Chondrocyte (in vitro differentiated cells): ENCODE results near the gene SHH. TPM values are rescaled to one million over a fixed set of nuclear protein-coding genes. Genes with fewer than 3 reads are reported as not detected.

Experiments
- DNase-seq: peaks from one replicate; pipeline ENCODE4 v3.0.0; 2021; ENCODE audit warnings: mixed read lengths, low spot score
- H3K27ac Mint-ChIP-seq: one replicate; pipeline ENCODE4 v1.8.0; 2021; ENCODE audit warnings: mild to moderate bottlenecking, moderate library complexity, mixed read lengths; ENCODE audit not compliant: unreplicated experiment
- H3K27me3 Mint-ChIP-seq: 2 replicates; pipeline ENCODE4 v1.8.0; 2021; ENCODE audit warnings: low read depth, mixed read lengths
- H3K36me3 Mint-ChIP-seq: 2 replicates; pipeline ENCODE4 v1.8.0; 2021; ENCODE audit warnings: low read depth, mixed read lengths
- H3K4me1 Mint-ChIP-seq: 2 replicates; pipeline ENCODE4 v1.8.0; 2021; ENCODE audit warnings: low read depth, mild to moderate bottlenecking, mixed read lengths
- H3K4me3 Mint-ChIP-seq: one replicate; pipeline ENCODE4 v1.8.0; 2021; ENCODE audit warnings: mild to moderate bottlenecking, moderate library complexity, mixed read lengths; ENCODE audit not compliant: unreplicated experiment
- H3K9me3 Mint-ChIP-seq: 2 replicates; pipeline ENCODE4 v1.8.0; 2021; ENCODE audit warnings: low read depth, mixed read lengths
- CTCF ChIP-seq: fragments of 200-600 bp; sonication (generic); IDR thresholded peaks from 2 replicates; pipeline ENCODE4 v1.5.0; 2021; ENCODE audit warnings: antibody characterized with exemption, mild to moderate bottlenecking, moderate library complexity
- total RNA-seq: library from RNA; stranded (reverse); gene quantifications from 3 replicates; pipeline ENCODE4 v1.2.1, GENCODE V29; 2021

SHH gene
- total RNA-seq, 1 donor from 2014 or later, result not detected

- Mint-ChIP-seq H3K27ac (no peak overlapping the region), H3K36me3 (peaks cover 29% of the 10 kb centered on the region), H3K4me3 (no peak overlapping the region), H3K9me3 (no peaks in the 10 kb centered on the region), H3K4me1 (no peaks in the 10 kb centered on the region), H3K27me3 (no peaks in the 10 kb centered on the region)
- no peak for TF ChIP-seq CTCF
- no peak for DNase-seq
Measured at GRCh38 chr7:155776606-155777005, 35.7 kb downstream of the SHH start.

GRCh38 chr7:155775691-155776090 is 36.6 kb downstream of the SHH start:
- Mint-ChIP-seq H3K4me3 (no peak overlapping the region), H3K9me3 (no peaks in the 10 kb centered on the region), H3K4me1 (no peaks in the 10 kb centered on the region), H3K27ac (no peak overlapping the region), H3K36me3 (peaks cover 27% of the 10 kb centered on the region), H3K27me3 (no peaks in the 10 kb centered on the region)
- no peak for TF ChIP-seq CTCF
- DNase-seq, result no peak

GRCh38 chr7:155774947-155775346 is 37.3 kb downstream of the SHH start:
- no peaks in the 10 kb centered on the region for H3K9me3 Mint-ChIP-seq
- peaks cover 2% of the 10 kb centered on the region for H3K4me1 Mint-ChIP-seq
- H3K27ac Mint-ChIP-seq, result no peak overlapping the region
- no peak for DNase-seq
- peaks cover 26% of the 10 kb centered on the region for H3K36me3 Mint-ChIP-seq
- no peaks in the 10 kb centered on the region for H3K27me3 Mint-ChIP-seq
- TF ChIP-seq CTCF, result no peak
- H3K4me3 Mint-ChIP-seq, result no peak overlapping the region

GRCh38 chr7:155773531-155773930 is 38.7 kb downstream of the SHH start:
- TF ChIP-seq CTCF, result no peak
- H3K9me3 Mint-ChIP-seq, result no peaks in the 10 kb centered on the region
- H3K4me3 Mint-ChIP-seq, result no peak overlapping the region
- peaks cover 7% of the 10 kb centered on the region for H3K4me1 Mint-ChIP-seq
- H3K27ac Mint-ChIP-seq, result no peak overlapping the region
- peaks cover 29% of the 10 kb centered on the region for H3K36me3 Mint-ChIP-seq
- no peaks in the 10 kb centered on the region for H3K27me3 Mint-ChIP-seq
- DNase-seq, result no peak

GRCh38 chr7:155770241-155770640 is 42.0 kb downstream of the SHH start:
- Mint-ChIP-seq H3K27ac (peak overlapping the region; percentile 22), H3K36me3 (peaks cover 21% of the 10 kb centered on the region), H3K9me3 (no peaks in the 10 kb centered on the region), H3K27me3 (no peaks in the 10 kb centered on the region), H3K4me1 (peaks cover 11% of the 10 kb centered on the region), H3K4me3 (no peak overlapping the region)
- no peak for DNase-seq
- no peak for TF ChIP-seq CTCF
